Esophagus muscularis mucosa (tissue), 4 donors: ENCODE data around the gene LSM4.

Experiments
- EP300 ChIP-seq: sonication (generic); formaldehyde crosslinking; IDR thresholded peaks from one replicate; pipeline ENCODE4 v1.6.1; 2017; ENCODE audit warnings: antibody characterized with exemption
- POLR2A ChIP-seq: fragments of 450-650 bp; IDR thresholded peaks from one replicate; pipeline ENCODE4 v1.6.1; 2017; ENCODE audit warnings: antibody characterized with exemption, moderate library complexity, mild to moderate bottlenecking, low read depth
- POLR2AphosphoS5 ChIP-seq, 2 donors: sonication (generic); formaldehyde crosslinking; IDR thresholded peaks; one replicate each; pipeline ENCODE4 v1.6.1; 2017; ENCODE audit warnings: antibody characterized with exemption in 2 of 2
- TF ChIP-seq, protein P1 (sequence below), 3 experiments: fragments of 200-600 bp in 2 of 3; fragments of 450-650 bp in 1 of 3; sonication (generic) in 2 of 3; IDR thresholded peaks; one replicate each; pipeline ENCODE4 v1.5.1; 2017 to 2019; ENCODE audit warnings: antibody characterized with exemption in 3 of 3, mild to moderate bottlenecking in 2 of 3, moderate library complexity in 1 of 3

DNA sequence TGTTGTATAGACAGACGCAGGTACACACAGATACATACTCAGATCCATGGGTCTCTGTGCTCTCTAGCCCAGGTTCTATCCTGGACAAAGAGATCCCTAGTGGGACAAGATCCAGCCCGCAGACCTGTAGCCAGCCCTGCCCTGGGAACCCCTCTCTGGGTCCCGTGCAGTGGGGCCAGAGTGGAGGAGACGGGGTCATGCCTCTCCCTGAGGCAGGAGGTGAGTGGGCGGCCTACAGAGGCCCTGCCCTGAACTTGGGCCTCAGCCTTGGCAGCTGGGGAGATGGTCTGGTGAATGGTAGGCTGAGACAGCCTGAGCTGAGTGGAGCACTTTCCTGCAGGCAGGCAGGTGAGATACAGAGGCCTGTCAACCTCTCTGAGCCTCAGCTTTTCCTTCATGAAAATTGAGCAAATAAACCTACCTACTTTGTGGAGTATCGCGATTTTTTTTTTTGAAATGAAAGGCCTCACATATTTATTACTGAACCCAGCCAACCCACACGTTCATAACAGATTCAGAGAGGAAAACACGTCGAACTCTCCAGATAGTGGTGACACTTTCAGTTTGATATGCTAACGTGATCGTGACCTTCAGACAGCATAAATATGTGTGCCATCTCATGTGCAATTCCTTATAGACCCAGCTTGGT lies 38.0 kb downstream of the LSM4 start:
- TF ChIP-seq, protein P1, sequence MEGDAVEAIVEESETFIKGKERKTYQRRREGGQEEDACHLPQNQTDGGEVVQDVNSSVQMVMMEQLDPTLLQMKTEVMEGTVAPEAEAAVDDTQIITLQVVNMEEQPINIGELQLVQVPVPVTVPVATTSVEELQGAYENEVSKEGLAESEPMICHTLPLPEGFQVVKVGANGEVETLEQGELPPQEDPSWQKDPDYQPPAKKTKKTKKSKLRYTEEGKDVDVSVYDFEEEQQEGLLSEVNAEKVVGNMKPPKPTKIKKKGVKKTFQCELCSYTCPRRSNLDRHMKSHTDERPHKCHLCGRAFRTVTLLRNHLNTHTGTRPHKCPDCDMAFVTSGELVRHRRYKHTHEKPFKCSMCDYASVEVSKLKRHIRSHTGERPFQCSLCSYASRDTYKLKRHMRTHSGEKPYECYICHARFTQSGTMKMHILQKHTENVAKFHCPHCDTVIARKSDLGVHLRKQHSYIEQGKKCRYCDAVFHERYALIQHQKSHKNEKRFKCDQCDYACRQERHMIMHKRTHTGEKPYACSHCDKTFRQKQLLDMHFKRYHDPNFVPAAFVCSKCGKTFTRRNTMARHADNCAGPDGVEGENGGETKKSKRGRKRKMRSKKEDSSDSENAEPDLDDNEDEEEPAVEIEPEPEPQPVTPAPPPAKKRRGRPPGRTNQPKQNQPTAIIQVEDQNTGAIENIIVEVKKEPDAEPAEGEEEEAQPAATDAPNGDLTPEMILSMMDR (IDR thresholded peaks at IDR 0.05) = no peak
- TF ChIP-seq POLR2A (no peak), POLR2AphosphoS5 (IDR thresholded peaks at IDR 0.05) (no peak), EP300 (no peak)
